Suprapubic skin (tissue), 3 donors: ENCODE results near the gene CENPS.

Experiments used
- POLR2A ChIP-seq, 2 donors: fragments of 450-650 bp; IDR thresholded peaks; one replicate each; pipeline ENCODE4 v1.6.1; 2017; ENCODE audit warnings: antibody characterized with exemption in 2 of 2, mild to moderate bottlenecking in 2 of 2, moderate library complexity in 2 of 2
- TF ChIP-seq, protein P1 (sequence below), 2 donors: fragments of 200-600 bp in 1 of 2; fragments of 450-650 bp in 1 of 2; sonication (generic) in 1 of 2; IDR thresholded peaks; one replicate each; pipeline ENCODE4 v1.5.1; 2016 to 2019; ENCODE audit warnings: antibody characterized with exemption in 2 of 2, mild to moderate bottlenecking in 1 of 2, moderate library complexity in 1 of 2

GRCh38 chr1:10472220-10473144 lies 42.2 kb downstream of the CENPS start, which contains the start of gene DFFA:
- no peak for TF ChIP-seq POLR2A (IDR thresholded peaks at IDR 0.05)
- TF ChIP-seq, protein P1, sequence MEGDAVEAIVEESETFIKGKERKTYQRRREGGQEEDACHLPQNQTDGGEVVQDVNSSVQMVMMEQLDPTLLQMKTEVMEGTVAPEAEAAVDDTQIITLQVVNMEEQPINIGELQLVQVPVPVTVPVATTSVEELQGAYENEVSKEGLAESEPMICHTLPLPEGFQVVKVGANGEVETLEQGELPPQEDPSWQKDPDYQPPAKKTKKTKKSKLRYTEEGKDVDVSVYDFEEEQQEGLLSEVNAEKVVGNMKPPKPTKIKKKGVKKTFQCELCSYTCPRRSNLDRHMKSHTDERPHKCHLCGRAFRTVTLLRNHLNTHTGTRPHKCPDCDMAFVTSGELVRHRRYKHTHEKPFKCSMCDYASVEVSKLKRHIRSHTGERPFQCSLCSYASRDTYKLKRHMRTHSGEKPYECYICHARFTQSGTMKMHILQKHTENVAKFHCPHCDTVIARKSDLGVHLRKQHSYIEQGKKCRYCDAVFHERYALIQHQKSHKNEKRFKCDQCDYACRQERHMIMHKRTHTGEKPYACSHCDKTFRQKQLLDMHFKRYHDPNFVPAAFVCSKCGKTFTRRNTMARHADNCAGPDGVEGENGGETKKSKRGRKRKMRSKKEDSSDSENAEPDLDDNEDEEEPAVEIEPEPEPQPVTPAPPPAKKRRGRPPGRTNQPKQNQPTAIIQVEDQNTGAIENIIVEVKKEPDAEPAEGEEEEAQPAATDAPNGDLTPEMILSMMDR (IDR thresholded peaks at IDR 0.05) = no peak
